Stimulated activated CD8-positive, alpha-beta memory T cell treated with anti-CD3 and anti-CD28 coated beads, Interleukin-7, amount 100 ng/mL, for 1 hour (primary cell): ENCODE measurements around the gene ANKRD44.

Experiments used
- DNase-seq, 2 donors: peaks; one replicate each; pipeline ENCODE4 v3.0.0-alpha.2; 2020; ENCODE audit warnings: low read depth in 2 of 2

Gene ANKRD44

DNA sequence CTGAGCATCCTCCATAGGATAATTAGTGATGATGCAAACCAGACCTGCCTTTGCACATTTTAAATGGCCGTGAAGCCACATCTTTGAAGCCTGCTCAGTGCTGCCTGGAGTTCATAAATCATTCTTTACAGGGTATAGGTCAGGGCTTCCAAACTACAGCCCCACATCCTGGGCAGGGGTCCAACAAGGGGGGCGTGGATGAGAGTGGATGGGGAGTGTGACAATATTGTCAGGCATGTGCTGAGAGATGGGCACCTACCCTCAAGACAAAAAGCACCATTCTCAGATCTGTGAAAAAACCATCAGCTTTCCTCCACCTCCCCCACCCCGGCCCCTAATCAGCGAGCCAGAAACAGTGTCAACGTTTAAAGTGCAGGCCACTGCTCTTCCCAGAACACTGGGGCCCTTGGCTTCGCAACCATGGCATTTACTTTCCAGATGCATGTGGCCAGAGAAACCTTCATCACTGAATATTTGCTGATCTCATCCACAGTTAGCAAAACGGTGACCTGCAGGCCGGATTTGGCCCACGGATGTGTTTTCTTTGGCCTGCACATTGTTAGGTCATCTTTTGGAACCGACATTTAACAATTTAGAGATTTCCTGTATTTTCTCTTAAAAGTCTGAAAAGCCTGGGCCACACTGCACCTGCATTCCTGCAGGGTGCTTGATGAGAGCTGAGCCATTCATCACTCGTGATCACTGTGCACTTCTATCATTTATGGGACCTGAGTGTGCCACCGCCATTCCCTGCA is 130.7 kb downstream of the ANKRD44 start:
- DNase-seq = no peak

DNA sequence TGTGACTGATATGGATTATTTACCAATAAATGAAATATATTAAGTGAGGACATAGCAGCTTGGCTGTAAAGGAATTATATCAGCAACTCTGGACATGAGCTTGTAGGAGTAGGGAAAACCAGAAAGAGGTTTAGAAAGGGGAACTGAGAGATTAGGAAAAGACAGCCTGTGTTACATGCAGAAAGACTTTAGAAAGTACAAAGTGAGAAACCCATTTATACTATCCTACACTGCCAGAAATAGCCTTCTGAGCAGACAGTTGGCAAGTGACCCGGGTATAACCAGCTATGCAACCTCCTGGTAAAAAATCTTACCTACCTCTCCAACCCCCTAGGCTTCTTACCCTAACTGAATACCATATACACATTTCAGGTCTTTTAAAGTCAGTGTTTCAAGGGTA is 134.1 kb downstream of the ANKRD44 start:
- DNase-seq = no peak

DNA sequence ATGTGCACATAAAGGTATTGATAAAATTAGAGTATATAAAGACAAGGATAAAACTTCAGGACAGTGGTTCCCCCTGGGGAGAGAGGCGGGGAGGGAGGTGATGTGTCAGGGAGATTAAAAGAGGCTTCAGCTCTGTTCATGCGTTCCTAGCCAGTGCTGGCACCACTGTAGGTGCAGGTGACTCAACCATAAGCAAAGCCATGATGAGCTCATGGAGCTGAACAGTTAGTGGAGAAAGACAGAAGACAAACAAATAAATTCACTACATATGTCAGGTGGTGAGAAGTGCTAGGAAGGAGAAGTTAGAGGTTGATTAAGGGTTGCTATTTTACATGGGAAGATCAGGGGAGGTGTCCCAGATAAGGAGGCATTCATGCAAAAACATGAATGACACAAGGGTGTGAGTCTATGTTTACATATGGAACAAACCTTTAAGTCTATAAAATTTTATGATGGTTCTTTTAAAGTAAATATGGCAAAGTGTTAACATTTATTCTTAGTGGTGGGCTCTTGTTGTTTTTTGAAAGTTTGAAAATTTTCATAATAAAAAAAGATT is 136.0 kb downstream of the ANKRD44 start:
- DNase-seq = no peak

DNA sequence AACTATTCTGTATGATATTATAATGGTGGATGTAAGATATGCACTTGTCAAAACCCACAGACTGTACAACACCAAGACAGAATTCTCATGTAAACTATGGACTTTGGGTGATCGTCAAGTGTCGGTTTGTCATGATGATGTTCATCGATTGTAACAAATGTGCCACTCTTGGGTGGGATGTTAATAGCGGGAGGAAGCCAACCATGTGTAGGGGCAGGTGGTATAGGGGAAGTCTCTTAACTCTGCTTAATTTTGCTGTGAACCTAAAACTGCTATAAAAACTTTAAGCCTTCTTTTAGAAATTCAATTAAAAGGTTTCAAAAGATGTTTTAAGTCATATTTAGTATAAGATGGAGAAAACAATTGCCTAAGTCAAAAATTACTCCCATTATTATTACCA is 139.0 kb downstream of the ANKRD44 start:
- no peak for DNase-seq

DNA sequence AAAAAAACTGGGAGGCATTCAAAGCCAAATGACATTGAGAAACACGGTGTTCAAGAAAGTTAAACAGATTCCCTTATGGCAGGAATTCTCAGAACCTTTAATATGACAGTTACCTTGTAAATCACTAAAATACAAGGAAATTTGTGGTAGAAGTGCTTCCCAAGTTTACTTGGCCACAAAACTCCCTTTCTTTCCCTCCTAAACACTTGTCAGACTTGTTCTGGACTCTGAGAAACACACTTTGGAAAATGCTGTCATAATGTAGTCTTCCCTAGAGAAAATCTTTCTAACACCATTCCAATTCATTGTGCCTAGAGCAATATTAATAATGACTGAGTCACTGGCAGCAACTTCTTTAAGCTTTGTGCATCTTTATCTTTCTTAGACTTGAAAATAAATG is 140.4 kb downstream of the ANKRD44 start:
- DNase-seq = no peak

DNA sequence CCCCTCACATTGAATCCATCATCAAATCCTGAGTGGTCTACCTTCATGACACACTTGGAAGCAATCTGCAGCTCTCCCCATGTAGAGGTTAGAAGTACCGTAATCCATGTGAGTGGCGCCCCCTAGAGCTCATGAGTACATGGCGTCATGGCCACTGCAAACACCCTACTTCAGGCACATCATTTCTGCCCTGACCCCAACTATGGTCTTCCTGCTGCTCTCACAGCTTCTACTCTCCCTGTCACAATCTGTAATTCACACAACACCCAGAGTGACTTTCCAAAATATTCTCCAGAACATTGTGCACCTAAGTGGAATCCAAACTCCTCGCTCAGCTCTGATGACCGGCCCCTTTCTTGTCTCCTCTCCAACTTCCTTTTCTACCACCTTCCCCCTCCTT is 141.9 kb downstream of the ANKRD44 start:
- DNase-seq = peak; percentile 32 to 57

DNA sequence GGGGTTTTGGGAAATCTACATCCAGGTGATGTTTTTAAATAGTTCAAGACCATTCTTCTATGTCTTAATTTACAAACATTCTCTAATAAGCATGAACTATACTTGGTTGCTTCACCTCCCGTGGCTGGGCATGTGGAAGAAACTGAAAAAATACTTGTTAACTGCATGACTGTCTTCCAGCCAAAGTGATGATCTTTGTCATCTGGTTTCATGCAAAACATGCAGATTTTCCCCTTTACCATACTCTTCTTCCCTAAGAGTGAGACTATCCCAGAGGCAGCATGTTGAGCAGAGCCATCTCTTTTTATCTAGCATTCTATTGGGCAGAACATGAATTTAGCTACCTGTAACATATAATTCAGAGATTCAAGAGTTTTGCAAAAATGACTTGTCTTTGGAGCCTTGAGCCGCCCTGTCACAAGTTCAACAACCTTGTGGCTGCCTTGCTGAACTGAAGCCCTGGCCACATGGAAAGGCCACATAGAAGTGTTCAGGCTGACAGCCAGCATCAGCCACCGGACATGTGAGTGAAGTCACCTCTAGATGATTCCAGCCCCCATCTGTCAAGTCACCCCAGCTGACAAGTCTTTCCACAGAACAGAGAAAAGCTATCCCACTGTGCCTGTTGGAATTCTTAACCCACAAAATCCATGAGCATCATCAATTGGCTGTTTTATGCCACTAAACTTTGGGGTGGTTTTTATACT is 142.8 kb downstream of the ANKRD44 start:
- DNase-seq = no peak

DNA sequence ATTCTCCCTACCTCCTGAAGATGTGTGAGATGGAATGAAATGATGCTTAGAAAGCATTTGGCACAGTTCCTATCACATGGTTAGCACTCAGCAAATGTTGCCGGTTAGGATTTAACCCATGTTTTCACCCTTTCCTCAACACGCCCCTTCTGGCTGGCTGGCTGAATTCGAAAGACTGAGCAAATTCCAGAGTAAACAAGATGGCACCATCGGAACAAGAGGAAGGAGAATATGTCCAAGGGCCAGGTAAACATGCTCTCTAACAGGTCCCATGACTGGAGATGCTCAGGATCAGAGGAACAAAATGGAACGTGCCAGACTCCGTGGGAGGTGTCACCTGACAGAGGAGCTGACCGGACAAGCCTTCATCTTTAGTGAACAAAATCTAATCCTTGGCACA is 145.6 kb downstream of the ANKRD44 start:
- no peak for DNase-seq

DNA sequence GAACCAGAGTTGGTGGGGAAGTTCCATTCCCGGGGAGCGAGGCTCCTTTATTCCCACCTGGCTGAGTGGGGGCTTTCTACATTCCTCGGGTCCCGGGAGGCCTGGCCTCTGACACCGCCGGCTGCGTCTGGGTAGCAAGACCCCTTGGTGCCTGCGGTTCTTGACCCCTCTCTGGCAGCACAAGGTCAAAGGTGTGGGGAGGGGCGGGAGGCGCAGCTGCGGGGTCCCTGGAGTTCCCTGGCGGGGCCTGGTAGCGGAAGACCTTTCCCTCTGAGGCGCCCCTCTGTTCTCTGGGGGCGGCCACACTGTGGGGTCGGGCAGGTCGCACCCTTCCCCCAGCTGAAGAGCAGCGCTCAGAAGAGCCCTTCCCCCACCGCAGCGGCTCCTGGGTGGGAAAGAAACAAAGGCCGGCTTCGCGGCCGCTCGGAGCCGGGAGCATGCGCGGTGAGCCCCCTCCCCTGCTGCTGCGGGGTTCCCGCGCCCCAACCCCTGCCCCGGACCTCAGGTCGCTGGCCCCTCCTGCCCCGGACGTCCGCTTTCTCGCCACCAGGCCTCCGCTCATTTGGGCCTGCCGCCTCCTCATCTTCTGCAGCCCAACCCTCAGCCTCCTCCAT is 146.3 kb downstream of the ANKRD44 start:
- no peak for DNase-seq

DNA sequence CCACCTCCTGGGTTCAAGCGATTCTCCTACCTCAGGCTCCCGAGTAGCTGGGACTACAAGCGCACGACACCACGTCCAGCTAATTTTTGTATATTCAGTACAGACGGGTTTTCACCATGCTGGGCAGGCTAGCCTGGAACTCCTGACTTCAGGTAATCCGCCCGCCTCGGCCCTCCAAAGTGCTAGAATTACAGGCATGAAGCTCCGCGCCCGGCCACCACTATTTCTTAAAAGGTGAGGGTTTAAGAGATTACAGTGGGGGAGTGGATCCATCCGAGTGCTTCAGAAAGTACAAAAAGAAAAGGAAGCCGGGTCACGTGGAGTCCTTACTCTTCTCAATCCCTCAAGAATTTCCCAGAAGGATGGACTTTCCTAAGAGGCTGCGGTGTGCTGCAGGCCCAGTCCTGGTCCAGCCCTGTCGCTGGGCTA is 146.9 kb downstream of the ANKRD44 start:
- DNase-seq = no peak

DNA sequence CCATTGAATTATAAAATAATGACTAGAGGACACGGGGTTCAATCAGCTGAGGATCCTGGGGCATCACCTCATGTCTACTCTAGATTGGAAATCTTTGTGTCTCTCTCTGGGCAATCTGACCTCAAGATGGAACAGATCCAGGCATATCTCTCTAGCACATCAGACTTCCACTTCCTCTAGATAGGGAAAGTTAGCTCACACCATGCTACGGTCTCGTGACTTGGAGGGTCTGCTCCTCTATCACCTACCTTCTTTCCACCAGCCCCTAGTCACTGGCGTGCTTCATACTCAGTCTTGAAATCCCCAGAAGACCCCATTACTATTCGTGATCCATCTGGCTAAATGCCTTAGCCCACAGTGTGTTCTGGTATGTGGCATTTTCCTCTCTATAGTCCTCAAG is 148.8 kb downstream of the ANKRD44 start:
- no peak for DNase-seq

DNA sequence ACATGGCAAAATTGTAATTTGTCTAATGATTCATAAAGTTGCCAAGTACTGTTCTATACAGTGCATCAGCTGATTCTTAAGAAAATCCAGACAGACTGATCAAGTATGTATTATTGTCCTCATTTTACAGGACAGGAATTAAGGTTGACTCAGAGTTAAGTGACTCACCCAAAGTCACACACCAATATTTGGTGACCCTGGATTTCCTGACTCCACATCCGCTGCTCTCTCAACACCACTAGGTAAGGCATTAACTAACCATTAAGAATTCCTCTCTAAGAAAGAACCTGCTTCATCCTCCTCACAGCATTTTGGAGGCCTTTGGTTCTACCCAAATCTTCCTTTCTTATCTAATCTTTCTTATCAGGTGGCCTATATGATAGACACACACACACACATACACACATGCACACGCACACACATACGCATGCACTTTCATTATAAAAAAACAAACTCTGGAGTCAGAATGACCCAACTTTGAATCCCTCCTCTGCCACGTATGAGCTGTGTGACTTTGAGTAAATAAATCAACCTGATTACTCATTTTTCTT is 150.8 kb downstream of the ANKRD44 start:
- DNase-seq = no peak

DNA sequence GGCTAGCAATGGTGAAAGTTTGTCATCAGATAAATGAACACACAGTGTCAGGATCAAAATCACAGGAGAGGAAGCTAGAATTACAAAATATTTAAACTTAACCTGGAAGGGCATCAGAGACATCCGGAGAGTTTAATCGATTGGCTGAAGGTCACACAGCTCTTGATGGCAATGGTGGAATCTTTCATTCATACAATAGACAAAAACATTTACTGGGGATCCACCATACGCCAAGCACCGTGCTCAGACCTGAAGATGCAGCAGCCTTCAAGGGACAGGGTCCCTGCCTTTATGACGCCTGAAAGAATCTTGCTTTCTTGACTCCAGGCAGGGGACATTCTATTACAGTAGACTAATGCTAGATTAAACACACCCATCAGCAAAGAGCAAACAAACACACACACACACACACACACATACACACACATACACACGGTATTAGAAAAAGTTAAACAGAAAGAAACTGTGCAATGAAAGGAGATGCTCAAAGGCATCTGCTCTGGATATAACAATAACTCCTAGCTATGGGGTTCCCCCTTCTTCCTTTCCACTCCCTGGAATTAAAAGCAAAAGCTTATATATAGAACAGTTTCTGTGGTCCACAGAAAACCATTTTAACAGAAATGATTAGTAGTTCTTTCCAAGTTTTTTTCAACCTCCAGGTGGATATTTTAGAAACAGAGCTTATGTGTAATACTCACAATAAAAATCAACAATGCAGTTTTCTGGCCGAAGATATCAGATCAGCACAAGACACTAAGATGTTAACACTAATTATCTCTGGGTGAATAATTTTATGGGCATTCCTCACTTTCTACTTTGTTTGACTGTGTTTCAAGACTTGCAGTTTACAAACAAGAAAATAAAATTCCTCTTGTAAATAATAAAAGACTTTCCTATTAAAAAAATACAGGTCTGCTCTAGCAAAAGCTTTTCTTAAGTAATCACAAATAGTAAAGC is 151.7 kb downstream of the ANKRD44 start:
- DNase-seq = no peak

DNA sequence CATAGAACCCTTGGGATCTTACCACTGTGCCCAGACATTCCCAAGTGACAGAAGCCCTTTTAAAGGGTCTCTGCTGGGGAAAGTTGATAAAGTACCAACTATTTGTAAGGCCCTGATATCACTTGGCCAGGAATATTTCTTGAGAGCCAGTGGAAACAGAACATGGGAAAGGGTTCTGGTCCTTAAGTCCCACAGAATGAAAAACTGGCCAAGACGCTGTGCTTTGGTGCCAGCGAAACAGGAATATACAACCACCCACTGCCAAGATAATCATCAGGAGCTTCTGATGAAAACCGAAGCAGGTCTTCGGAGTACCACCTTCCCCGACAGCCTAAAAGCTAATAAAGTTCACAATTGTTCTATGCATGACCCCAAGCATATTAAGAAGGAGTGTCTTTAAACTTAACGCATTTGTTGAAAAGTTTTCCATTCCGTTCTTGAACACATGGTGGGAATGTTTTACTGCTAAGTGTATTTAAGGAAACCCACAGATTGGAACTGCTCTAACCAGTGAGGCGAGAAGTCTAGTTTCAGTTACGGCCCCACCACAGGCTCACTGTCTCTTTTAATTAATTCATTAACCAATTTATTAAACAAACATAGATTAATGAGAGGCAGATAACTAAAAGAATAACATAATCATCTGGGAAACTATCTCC is 152.6 kb downstream of the ANKRD44 start:
- no peak for DNase-seq

DNA sequence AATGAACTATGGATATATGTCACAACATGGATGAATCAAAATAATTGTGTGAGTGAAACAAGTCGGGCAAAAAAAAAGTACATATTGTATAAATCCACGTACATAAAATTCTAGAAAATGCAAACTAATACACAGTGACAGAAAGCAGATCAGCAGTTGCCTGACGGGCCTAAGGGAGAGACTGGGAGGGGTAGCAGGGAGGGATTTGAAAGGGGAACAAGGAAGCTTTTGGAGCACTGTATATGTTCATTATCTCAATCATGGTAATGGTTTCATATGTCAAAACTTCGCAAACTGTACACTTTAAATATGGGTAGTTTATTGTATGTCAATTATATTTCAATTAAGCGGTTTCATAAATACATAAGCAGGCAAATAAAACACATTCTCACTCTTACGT is 153.8 kb downstream of the ANKRD44 start:
- no peak for DNase-seq

DNA sequence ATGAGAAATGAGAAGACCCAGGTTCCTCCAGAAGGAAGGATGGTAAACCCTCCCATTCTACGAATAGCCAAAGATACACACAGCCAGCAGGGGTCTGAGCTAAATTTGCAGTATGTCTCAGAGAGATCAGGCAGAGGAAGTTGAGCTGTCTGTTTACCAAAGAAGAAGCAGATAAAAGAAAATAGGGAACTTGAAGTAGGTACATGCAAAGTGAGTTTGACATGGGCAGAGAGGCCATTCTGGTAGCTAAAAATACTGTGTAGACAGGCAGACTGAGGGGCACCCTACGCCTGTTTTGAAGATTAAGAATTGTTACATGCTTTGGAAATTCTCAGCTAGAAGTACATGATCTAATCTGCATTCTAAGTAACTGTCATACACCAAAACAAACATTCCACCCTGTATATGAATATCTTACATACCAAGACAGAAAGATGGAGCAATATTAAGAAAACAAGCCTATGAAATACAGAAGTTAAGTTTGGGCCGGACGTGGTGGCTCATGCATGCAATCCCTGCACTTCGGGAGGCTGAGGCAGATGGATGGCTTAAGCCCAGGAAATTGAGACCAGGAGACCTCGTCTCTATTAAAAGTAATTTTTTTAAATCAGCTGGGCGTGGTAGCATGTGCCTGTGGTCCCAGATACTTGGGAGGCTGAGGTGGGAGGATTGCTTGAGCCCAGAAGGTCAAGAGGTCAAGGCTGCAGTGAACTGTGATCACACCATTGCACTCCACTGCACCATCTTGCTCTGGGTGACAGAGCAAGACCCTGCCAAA is 157.9 kb downstream of the ANKRD44 start:
- no peak for DNase-seq

DNA sequence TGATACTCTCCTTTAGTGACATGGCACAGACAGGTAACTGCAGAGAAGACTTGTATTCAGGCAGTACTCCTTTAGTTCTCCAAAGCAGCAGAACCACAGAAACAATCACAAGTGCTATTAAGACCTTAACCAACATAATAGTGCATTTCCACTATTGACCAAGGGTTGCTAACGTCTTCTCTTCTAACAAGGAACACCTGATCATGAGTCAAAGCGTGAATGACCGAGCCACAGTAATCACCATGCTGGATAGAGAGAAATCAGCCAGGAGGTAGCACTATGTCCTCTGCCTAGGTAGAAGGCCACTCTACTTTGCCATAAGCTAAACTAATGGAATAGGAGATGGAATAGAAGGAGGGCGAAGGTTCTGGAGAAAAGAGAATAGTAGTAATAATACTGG is 161.0 kb downstream of the ANKRD44 start:
- no peak for DNase-seq

DNA sequence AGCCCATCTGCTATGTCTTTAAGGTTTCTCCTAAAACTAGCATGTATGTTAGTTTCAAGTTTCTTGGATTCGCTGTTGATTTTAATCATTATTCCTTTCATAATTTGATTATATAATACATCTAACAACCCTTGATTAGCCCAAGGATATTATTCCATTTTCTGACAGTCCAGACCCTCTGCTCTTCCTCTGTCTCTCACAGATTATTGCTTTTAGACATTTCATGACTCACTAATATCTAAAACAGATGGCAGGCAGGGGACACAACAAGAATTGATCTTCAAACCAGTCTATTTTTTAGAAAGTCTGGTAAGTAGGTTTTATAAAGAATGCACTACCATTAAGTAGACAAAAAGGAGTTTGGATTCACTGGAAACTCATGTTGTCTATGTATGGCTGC is 162.2 kb downstream of the ANKRD44 start:
- DNase-seq = no peak

DNA sequence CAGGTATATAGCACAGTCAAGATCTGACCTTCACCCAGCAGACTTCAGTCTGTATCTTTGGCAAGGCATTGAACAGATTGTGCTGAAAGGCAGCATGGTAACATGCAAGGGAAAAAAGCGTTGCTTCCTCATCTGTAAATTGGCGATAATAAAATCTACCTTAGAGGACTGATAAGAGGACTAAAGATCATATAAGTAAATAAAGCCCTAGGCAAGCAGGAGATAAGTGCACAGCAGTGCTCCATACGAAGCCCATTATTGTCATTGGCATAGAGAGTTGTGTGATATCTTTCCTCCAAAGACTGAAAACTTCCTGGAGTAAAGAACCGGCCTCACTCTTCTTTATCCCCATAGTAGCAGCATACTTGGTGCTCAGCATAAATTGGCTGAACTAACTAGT is 162.6 kb downstream of the ANKRD44 start:
- DNase-seq = no peak

DNA sequence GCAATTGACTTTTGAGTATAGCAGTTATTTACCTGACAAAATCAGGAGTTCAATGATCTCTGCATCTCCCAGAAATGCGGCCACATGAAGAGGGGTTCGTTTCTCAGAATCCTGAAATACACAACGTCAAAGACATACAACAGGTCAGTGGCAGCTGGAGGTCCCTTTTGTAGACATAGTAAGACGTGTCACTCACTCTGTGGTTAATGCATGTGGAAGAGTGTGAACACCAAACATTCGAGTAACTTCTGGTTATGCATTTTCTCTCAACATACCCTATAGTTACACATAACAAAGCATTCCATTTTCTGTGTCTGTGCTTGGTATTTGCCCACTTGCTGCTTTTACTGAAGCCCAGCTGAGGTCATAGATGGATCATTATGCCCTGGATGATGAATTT is 163.6 kb downstream of the ANKRD44 start:
- DNase-seq = no peak
